Adipocyte (in vitro differentiated cells): ENCODE measurements around the gene ARHGAP6.

Experiments
- DNase-seq: peaks from one replicate; pipeline ENCODE4 v3.0.0-alpha.2; 2015; ENCODE audit warnings: low read depth
- H3K27me3 ChIP-seq: replicated peaks from 2 replicates; pipeline ENCODE4 v1.7.0; 2013; ENCODE audit warnings: mild to moderate bottlenecking, low read length, moderate library complexity; ENCODE audit not compliant: control insufficient read depth, insufficient read depth
- H3K36me3 ChIP-seq: 2 replicates; pipeline ENCODE4 v1.7.0; 2013; ENCODE audit warnings: low read length, mild to moderate bottlenecking, moderate library complexity; ENCODE audit not compliant: control insufficient read depth, insufficient read depth, severe bottlenecking
- H3K4me1 ChIP-seq: 2 replicates; pipeline ENCODE4 v1.7.0; 2013; ENCODE audit warnings: mild to moderate bottlenecking, low read length, moderate library complexity; ENCODE audit not compliant: control insufficient read depth, insufficient read depth
- H3K4me3 ChIP-seq: 2 replicates; pipeline ENCODE4 v1.7.0; 2013; ENCODE audit warnings: mild to moderate bottlenecking, low read length, moderate library complexity
- H3K9ac ChIP-seq: 2 replicates; pipeline ENCODE4 v1.7.0; 2013; ENCODE audit warnings: mild to moderate bottlenecking, low read length, moderate library complexity
- H3K9me3 ChIP-seq: 2 replicates; pipeline ENCODE4 v1.7.0; 2013; ENCODE audit warnings: mild to moderate bottlenecking, low read length, moderate library complexity; ENCODE audit not compliant: control insufficient read depth

Gene ARHGAP6

GRCh38 chrX:11421805-11422524 lies 243.8 kb downstream of the ARHGAP6 start:
- no peaks in the 10 kb centered on the region for H3K9me3 ChIP-seq
- DNase-seq = no peak
- H3K4me3 ChIP-seq = no peak overlapping the region
- no peak overlapping the region for H3K9ac ChIP-seq
- no peaks in the 10 kb centered on the region for H3K27me3 ChIP-seq
- peaks cover 10% of the 10 kb centered on the region for H3K4me1 ChIP-seq
- H3K36me3 ChIP-seq = no peaks in the 10 kb centered on the region

- H3K4me3 ChIP-seq = no peak overlapping the region
These were observed 244.9 kb downstream of the ARHGAP6 start for GRCh38 chrX:11420851-11421250.

GRCh38 chrX:11419102-11419501 lies 246.6 kb downstream of the ARHGAP6 start:
- Histone ChIP-seq H3K9me3 (no peaks in the 10 kb centered on the region), H3K4me3 (no peak overlapping the region), H3K27me3 (no peaks in the 10 kb centered on the region), H3K4me1 (peaks cover 10% of the 10 kb centered on the region), H3K9ac (no peak overlapping the region), H3K36me3 (no peaks in the 10 kb centered on the region)
- no peak for DNase-seq

More at GRCh38 chrX:11420851-11421250, 244.9 kb downstream of the ARHGAP6 start:
- H3K27me3 ChIP-seq = no peaks in the 10 kb centered on the region
- no peak for DNase-seq
- H3K9me3 ChIP-seq = no peaks in the 10 kb centered on the region
- no peaks in the 10 kb centered on the region for H3K36me3 ChIP-seq
- H3K4me1 ChIP-seq = peaks cover 10% of the 10 kb centered on the region
- no peak overlapping the region for H3K9ac ChIP-seq

- Histone ChIP-seq H3K4me1 (peaks cover 2% of the 10 kb centered on the region), H3K9me3 (no peaks in the 10 kb centered on the region), H3K4me3 (no peak overlapping the region), H3K9ac (no peak overlapping the region), H3K27me3 (no peaks in the 10 kb centered on the region), H3K36me3 (no peaks in the 10 kb centered on the region)
- no peak for DNase-seq
These were observed 249.1 kb downstream of the ARHGAP6 start for GRCh38 chrX:11416600-11416999.

- Histone ChIP-seq H3K9ac (no peak overlapping the region), H3K27me3 (no peaks in the 10 kb centered on the region), H3K4me3 (no peak overlapping the region), H3K36me3 (no peaks in the 10 kb centered on the region), H3K4me1 (no peaks in the 10 kb centered on the region), H3K9me3 (no peaks in the 10 kb centered on the region)
- no peak for DNase-seq
These were observed 251.6 kb downstream of the ARHGAP6 start for GRCh38 chrX:11414091-11414490.

GRCh38 chrX:11412715-11413623 lies 252.8 kb downstream of the ARHGAP6 start:
- Histone ChIP-seq H3K9ac (no peak overlapping the region), H3K9me3 (no peaks in the 10 kb centered on the region), H3K27me3 (no peaks in the 10 kb centered on the region), H3K4me3 (no peak overlapping the region), H3K36me3 (no peaks in the 10 kb centered on the region), H3K4me1 (no peaks in the 10 kb centered on the region)
- DNase-seq = no peak

GRCh38 chrX:11409957-11410356 lies 255.8 kb downstream of the ARHGAP6 start:
- no peak overlapping the region for H3K9ac ChIP-seq
- no peaks in the 10 kb centered on the region for H3K36me3 ChIP-seq
- DNase-seq = no peak
- no peaks in the 10 kb centered on the region for H3K4me1 ChIP-seq
- no peaks in the 10 kb centered on the region for H3K27me3 ChIP-seq
- no peak overlapping the region for H3K4me3 ChIP-seq
- H3K9me3 ChIP-seq = no peaks in the 10 kb centered on the region

GRCh38 chrX:11408783-11409182 lies 256.9 kb downstream of the ARHGAP6 start:
- peaks cover 2% of the 10 kb centered on the region for H3K27me3 ChIP-seq
- no peak overlapping the region for H3K4me3 ChIP-seq
- no peaks in the 10 kb centered on the region for H3K4me1 ChIP-seq
- no peak overlapping the region for H3K9ac ChIP-seq
- H3K9me3 ChIP-seq = no peaks in the 10 kb centered on the region
- no peaks in the 10 kb centered on the region for H3K36me3 ChIP-seq
- no peak for DNase-seq

GRCh38 chrX:11408109-11408405 lies 257.7 kb downstream of the ARHGAP6 start:
- no peaks in the 10 kb centered on the region for H3K4me1 ChIP-seq
- no peak for DNase-seq
- no peak overlapping the region for H3K4me3 ChIP-seq
- H3K9me3 ChIP-seq = no peaks in the 10 kb centered on the region
- peaks cover 3% of the 10 kb centered on the region for H3K27me3 ChIP-seq
- H3K36me3 ChIP-seq = no peaks in the 10 kb centered on the region
- no peak overlapping the region for H3K9ac ChIP-seq

GRCh38 chrX:11407331-11408108 lies 258.2 kb downstream of the ARHGAP6 start:
- Histone ChIP-seq H3K4me3 (no peak overlapping the region), H3K4me1 (no peaks in the 10 kb centered on the region), H3K27me3 (peaks cover 3% of the 10 kb centered on the region), H3K36me3 (no peaks in the 10 kb centered on the region), H3K9me3 (no peaks in the 10 kb centered on the region), H3K9ac (no peak overlapping the region)
- no peak for DNase-seq

GRCh38 chrX:11406109-11406765 lies 259.5 kb downstream of the ARHGAP6 start:
- Histone ChIP-seq H3K4me3 (no peak overlapping the region), H3K36me3 (no peaks in the 10 kb centered on the region), H3K4me1 (no peaks in the 10 kb centered on the region), H3K9ac (no peak overlapping the region), H3K9me3 (no peaks in the 10 kb centered on the region), H3K27me3 (peaks cover 3% of the 10 kb centered on the region)
- peak; percentile 44 for DNase-seq
